WTC11 (cell line): Measurements from ENCODE around the gene PSMD1.

ENCODE experiments used
- CREB1 ChIP-seq: sonication (generic); formaldehyde crosslinking; IDR thresholded peaks from 2 replicates; pipeline ENCODE4 v1.8.0; 2023; ENCODE audit warnings: mild to moderate bottlenecking, missing genetic modification reagents
- CTCF ChIP-seq: fragments of 200-600 bp; IDR thresholded peaks from 2 replicates; pipeline ENCODE4 v1.8.0; 2022; ENCODE audit warnings: antibody characterized with exemption
- ESRRA ChIP-seq: sonication (generic); formaldehyde crosslinking; IDR thresholded peaks from 2 replicates; pipeline ENCODE4 v1.8.1; 2022; ENCODE audit warnings: mild to moderate bottlenecking, missing genetic modification reagents, borderline replicate concordance
- MAX ChIP-seq: sonication (generic); formaldehyde crosslinking; IDR thresholded peaks from 2 replicates; pipeline ENCODE4 v1.8.0; 2022; ENCODE audit warnings: mild to moderate bottlenecking, missing genetic modification reagents
- NFYB ChIP-seq: sonication (generic); formaldehyde crosslinking; conservative IDR thresholded peaks from 2 replicates; pipeline ENCODE4 v1.8.0; 2022; ENCODE audit warnings: low read depth, missing genetic modification reagents
- RELA ChIP-seq: sonication (generic); formaldehyde crosslinking; IDR thresholded peaks from 2 replicates; pipeline ENCODE4 v1.8.1; 2022; ENCODE audit warnings: missing genetic modification reagents, mild to moderate bottlenecking, borderline replicate concordance
- TEAD1 ChIP-seq: sonication (generic); formaldehyde crosslinking; IDR thresholded peaks from 2 replicates; pipeline ENCODE4 v1.8.0; 2022; ENCODE audit warnings: mild to moderate bottlenecking, missing genetic modification reagents
- ZBTB43 ChIP-seq: sonication (generic); formaldehyde crosslinking; IDR thresholded peaks from 2 replicates; pipeline ENCODE4 v1.8.1; 2023; ENCODE audit warnings: mild to moderate bottlenecking, missing genetic modification reagents
- ZNF121 ChIP-seq: sonication (generic); formaldehyde crosslinking; IDR thresholded peaks from 2 replicates; pipeline ENCODE4 v1.8.0; 2023; ENCODE audit warnings: missing genetic modification reagents
- TF ChIP-seq, protein P1 (sequence below): sonication (generic); formaldehyde crosslinking; IDR thresholded peaks from 2 replicates; pipeline ENCODE4 v1.8.0; 2022; ENCODE audit warnings: mild to moderate bottlenecking, missing genetic modification reagents
- TF ChIP-seq, protein P2 (sequence below): sonication (generic); formaldehyde crosslinking; IDR thresholded peaks from 2 replicates; pipeline ENCODE4 v1.8.0; 2022; ENCODE audit warnings: missing genetic modification reagents
- TF ChIP-seq, protein P3 (sequence below): sonication (generic); formaldehyde crosslinking; IDR thresholded peaks from 2 replicates; pipeline ENCODE4 v1.8.1; 2022; ENCODE audit warnings: low read depth, mild to moderate bottlenecking, moderate library complexity, missing genetic modification reagents, borderline replicate concordance

- TF ChIP-seq, protein P1, sequence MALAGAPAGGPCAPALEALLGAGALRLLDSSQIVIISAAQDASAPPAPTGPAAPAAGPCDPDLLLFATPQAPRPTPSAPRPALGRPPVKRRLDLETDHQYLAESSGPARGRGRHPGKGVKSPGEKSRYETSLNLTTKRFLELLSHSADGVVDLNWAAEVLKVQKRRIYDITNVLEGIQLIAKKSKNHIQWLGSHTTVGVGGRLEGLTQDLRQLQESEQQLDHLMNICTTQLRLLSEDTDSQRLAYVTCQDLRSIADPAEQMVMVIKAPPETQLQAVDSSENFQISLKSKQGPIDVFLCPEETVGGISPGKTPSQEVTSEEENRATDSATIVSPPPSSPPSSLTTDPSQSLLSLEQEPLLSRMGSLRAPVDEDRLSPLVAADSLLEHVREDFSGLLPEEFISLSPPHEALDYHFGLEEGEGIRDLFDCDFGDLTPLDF (CRISPR knock-in tag) = no peak
- TF ChIP-seq CTCF = no peak
- no peak for TF ChIP-seq NFYB (CRISPR knock-in tag)
- TF ChIP-seq, protein P2, sequence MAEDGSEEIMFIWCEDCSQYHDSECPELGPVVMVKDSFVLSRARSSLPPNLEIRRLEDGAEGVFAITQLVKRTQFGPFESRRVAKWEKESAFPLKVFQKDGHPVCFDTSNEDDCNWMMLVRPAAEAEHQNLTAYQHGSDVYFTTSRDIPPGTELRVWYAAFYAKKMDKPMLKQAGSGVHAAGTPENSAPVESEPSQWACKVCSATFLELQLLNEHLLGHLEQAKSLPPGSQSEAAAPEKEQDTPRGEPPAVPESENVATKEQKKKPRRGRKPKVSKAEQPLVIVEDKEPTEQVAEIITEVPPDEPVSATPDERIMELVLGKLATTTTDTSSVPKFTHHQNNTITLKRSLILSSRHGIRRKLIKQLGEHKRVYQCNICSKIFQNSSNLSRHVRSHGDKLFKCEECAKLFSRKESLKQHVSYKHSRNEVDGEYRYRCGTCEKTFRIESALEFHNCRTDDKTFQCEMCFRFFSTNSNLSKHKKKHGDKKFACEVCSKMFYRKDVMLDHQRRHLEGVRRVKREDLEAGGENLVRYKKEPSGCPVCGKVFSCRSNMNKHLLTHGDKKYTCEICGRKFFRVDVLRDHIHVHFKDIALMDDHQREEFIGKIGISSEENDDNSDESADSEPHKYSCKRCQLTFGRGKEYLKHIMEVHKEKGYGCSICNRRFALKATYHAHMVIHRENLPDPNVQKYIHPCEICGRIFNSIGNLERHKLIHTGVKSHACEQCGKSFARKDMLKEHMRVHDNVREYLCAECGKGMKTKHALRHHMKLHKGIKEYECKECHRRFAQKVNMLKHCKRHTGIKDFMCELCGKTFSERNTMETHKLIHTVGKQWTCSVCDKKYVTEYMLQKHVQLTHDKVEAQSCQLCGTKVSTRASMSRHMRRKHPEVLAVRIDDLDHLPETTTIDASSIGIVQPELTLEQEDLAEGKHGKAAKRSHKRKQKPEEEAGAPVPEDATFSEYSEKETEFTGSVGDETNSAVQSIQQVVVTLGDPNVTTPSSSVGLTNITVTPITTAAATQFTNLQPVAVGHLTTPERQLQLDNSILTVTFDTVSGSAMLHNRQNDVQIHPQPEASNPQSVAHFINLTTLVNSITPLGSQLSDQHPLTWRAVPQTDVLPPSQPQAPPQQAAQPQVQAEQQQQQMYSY = no peak
- no peak for TF ChIP-seq RELA (CRISPR knock-in tag)
- TF ChIP-seq ZNF121 (CRISPR knock-in tag) = no peak
- TF ChIP-seq ESRRA (CRISPR knock-in tag) = no peak
- TF ChIP-seq, protein P3, sequence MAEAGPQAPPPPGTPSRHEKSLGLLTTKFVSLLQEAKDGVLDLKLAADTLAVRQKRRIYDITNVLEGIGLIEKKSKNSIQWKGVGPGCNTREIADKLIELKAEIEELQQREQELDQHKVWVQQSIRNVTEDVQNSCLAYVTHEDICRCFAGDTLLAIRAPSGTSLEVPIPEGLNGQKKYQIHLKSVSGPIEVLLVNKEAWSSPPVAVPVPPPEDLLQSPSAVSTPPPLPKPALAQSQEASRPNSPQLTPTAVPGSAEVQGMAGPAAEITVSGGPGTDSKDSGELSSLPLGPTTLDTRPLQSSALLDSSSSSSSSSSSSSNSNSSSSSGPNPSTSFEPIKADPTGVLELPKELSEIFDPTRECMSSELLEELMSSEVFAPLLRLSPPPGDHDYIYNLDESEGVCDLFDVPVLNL = no peak
- TF ChIP-seq ZBTB43 (CRISPR knock-in tag) = no peak
- no peak for TF ChIP-seq CREB1 (CRISPR knock-in tag)
- no peak for TF ChIP-seq MAX (CRISPR knock-in tag)
- no peak for TF ChIP-seq TEAD1 (CRISPR knock-in tag)
Measured at GRCh38 chr2:231219289-231219688, 162.6 kb downstream of the PSMD1 start.
